Measurements from ENCODE around the gene ARHGEF19. TPM values are rescaled to one million over a fixed set of nuclear protein-coding genes. Genes with fewer than 3 reads are reported as not detected.

The ARHGEF19 gene
- total RNA-seq, 1 experiment from 2014 or later: 21.1 TPM

DNA sequence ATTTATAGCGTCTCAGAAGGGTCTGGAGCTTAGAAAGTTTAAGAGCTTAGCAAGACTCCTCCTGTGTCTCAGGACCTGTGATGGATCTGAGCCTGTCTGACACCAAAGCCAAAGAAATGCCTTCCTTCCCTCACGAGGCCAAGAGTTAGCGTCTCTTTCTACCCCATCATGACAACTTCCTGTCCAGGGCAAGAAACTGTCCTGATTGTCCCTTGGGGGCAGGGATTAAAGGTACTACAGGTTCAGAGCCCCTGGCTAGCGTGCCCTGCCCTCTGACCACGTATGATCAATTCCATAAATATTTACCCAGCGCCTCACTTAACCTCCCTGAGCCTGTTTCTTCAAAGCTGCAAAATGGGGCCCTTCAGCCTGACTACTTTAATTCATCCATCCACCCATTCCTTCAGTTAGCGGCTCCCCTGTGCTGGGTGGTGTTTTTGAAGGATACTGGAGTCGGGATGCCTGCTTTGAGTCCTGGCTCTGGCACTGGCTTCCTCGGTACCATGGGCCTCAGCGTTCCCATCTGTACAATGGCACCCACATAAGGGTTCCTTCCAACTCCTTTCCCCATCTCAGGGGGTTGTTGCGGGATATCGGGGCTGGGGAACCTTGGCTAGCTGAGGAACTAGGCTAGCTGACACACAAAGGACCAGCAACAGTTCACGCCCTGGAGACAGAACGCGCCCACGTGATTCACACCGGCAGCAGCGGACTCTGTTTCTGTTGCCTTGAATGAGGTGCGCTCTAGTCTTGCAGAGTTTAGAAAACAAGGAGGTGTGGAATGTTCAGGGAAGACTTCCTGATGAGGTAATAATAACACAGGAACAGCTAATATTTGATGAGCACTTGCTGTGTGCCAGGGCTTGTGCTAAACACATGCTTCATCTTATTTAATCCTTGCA lies 33.6 kb downstream of the ARHGEF19 start:
- H3K9me3 Mint-ChIP-seq: no peaks in the 10 kb centered on the region
- DNase-seq: no peak
- TF ChIP-seq CTCF (conservative IDR thresholded peaks at IDR 0.05): no peak
- no peaks in the 10 kb centered on the region for H3K36me3 Mint-ChIP-seq (ENCODE audit: insufficient read depth in 1 of 3, low read depth in 3 of 3)
- Histone ChIP-seq H3K4me1 (ENCODE audit: insufficient read depth, low read length) (no peaks in the 10 kb centered on the region), H3K4me2 (ENCODE audit: insufficient read depth, insufficient read length, low read length) (no peak overlapping the region), H3K9ac (ENCODE audit: extremely low read depth, insufficient read length, low read length) (no peak overlapping the region), H2BK15ac (ENCODE audit: low read depth, low read length) (no peak overlapping the region), H3K4ac (ENCODE audit: low read depth, low read length) (no peak overlapping the region), H2BK12ac (ENCODE audit: insufficient read length, low read depth, low read length) (no peak overlapping the region), H2AK5ac (ENCODE audit: insufficient read length, low read length) (no peak overlapping the region), H3K18ac (ENCODE audit: insufficient read length, low read depth, low read length) (no peak overlapping the region), H3K79me1 (ENCODE audit: insufficient read depth, low read depth, low read length, poor library complexity, severe bottlenecking) (no peaks in the 10 kb centered on the region), H4K5ac (ENCODE audit: insufficient read length, low read depth, low read length) (no peak overlapping the region), H2BK120ac (ENCODE audit: low read depth, low read length, poor library complexity, severe bottlenecking) (no peak overlapping the region), H3K23me2 (ENCODE audit: insufficient read length, low read depth, low read length, poor library complexity, severe bottlenecking) (no peaks in the 10 kb centered on the region), H3K56ac (ENCODE audit: insufficient read length, low read depth, low read length) (no peak overlapping the region), H3K9me3 (ENCODE audit: control insufficient read depth, low read depth, low read length) (no peaks in the 10 kb centered on the region), H3K14ac (ENCODE audit: insufficient read depth, low read length) (no peak overlapping the region), H3K79me2 (ENCODE audit: insufficient read depth, low read length) (no peaks in the 10 kb centered on the region), H4K20me1 (ENCODE audit: control insufficient read depth, insufficient read depth, insufficient read length) (no peaks in the 10 kb centered on the region), H2BK20ac (ENCODE audit: low read depth, low read length, poor library complexity, severe bottlenecking) (no peak overlapping the region), H3K23ac (ENCODE audit: insufficient read length, low read depth, low read length) (no peak overlapping the region), H3K27me3 (ENCODE audit: insufficient read depth, low read length) (no peaks in the 10 kb centered on the region), H4K8ac (replicated peaks; ENCODE audit: insufficient read length, low read depth, low read length) (no peak overlapping the region), H3K27ac (ENCODE audit: insufficient read length, low read depth, low read length) (no peak overlapping the region), H2BK5ac (ENCODE audit: insufficient read length, low read length) (no peak overlapping the region), H3T11ph (ENCODE audit: low read length) (no peak overlapping the region), H4K91ac (ENCODE audit: insufficient read length, low read depth, low read length) (no peak overlapping the region), H2AFZ (ENCODE audit: low read length) (no peak overlapping the region)
- no CpG with 5 or more reads among the region's 19 CpGs for WGBS (ENCODE audit: extremely low coverage, insufficient read length, low lambda C conversion rate)
- peaks cover 1% of the 10 kb centered on the region for H3K27me3 Mint-ChIP-seq (ENCODE audit: low read depth)
- peak overlapping the region in 1 of 3 experiments; percentile 73; a peak in 2 of 7 replicates for H3K27ac Mint-ChIP-seq
- H3K4me3 Mint-ChIP-seq: no peak overlapping the region
- H3K4me1 Mint-ChIP-seq: peaks cover 15 to 32% of the 10 kb centered on the region in 2 experiments
